HCT116 (cell line): ENCODE data around the gene PRR16. TPM values are rescaled to one million over a fixed set of nuclear protein-coding genes. Genes with fewer than 3 reads are reported as not detected.

Source experiments
- ATAC-seq: fragments of 200-7000 bp; cut with Tn5 transposase; 2 replicates; pipeline ENCODE4 v1.9.1; 2020; ENCODE audit warnings: mild to moderate bottlenecking, moderate library complexity
- BruUV-seq: library from RNA; stranded (reverse); fragments of 400-500 nt; replicated peaks from 2 replicates; lab custom pipeline; 2021; lab: Mats Ljungman, UMichigan
- CTCF ChIA-PET: fragments of 300-600 bp; sonication (Branson Sonifier 250); formaldehyde crosslinking; loops from one replicate; lab custom pipeline; 2021; ENCODE audit warnings: antibody characterized with exemption; lab: Charles Lee
- POLR2A ChIA-PET: fragments of 300-600, 350-600 bp; sonication (Branson Sonifier 250); formaldehyde crosslinking; loops from one replicate; lab custom pipeline; 2021; ENCODE audit warnings: antibody characterized with exemption; lab: Charles Lee
- RAD21 ChIA-PET, 2 experiments: fragments of 300-600 bp; sonication (Branson Sonifier 250); formaldehyde crosslinking; loops; one replicate each; lab custom pipeline; 2023; ENCODE audit warnings: low total read pairs in 2 of 2; ENCODE audit not compliant: uncharacterized antibody in 2 of 2, unreplicated experiment in 2 of 2, low non-redundant PET in 1 of 2; lab: Charles Lee
- DNase-seq: peaks from one replicate; pipeline ENCODE4 v3.0.0-alpha.2; 2010; ENCODE audit warnings: low read depth, low spot score
- H2AFZ ChIP-seq: fragments of 200-600 bp; shearing (Covaris generic), sonication (generic); 2 replicates; pipeline ENCODE4 v1.6.1; 2017; ENCODE audit warnings: low read depth, mixed run types, mixed read lengths, antibody characterized with exemption, low read length; ENCODE audit not compliant: poor library complexity, severe bottlenecking
- H3K27ac ChIP-seq: 2 replicates; pipeline ENCODE4 v1.5.1; 2012; ENCODE audit warnings: low read depth, low read length
- H3K27me3 ChIP-seq: fragments of 200-600 bp; sonication (generic); 2 replicates; pipeline ENCODE4 v1.6.1; 2016; ENCODE audit warnings: mixed run types, low read length, mixed read lengths; ENCODE audit not compliant: insufficient read depth
- H3K36me3 ChIP-seq, 2 experiments: fragments of 200-500 bp in 1 of 2; fragments of 200-600 bp in 1 of 2; sonication (Bioruptor generic) in 1 of 2; sonication (generic) in 1 of 2; 2 replicates each; pipeline versions ENCODE4 v1.5.1 to v1.6.1; 2014 to 2016; ENCODE audit warnings: low read length in 2 of 2, inconsistent platforms in 1 of 2, mixed read lengths in 1 of 2, mixed run types in 1 of 2; ENCODE audit not compliant: insufficient read depth in 2 of 2, control insufficient read depth in 1 of 2
- H3K4me1 ChIP-seq, 2 experiments: fragments of 200-600 bp in 1 of 2; sonication (generic) in 1 of 2; 2 replicates each; pipeline versions ENCODE4 v1.5.1 to v1.6.1; 2012 to 2017; ENCODE audit warnings: low read length in 2 of 2, inconsistent platforms in 1 of 2, mild to moderate bottlenecking in 1 of 2, mixed read lengths in 1 of 2, mixed run types in 1 of 2, moderate library complexity in 1 of 2; ENCODE audit not compliant: insufficient read depth in 2 of 2, control insufficient read depth in 1 of 2
- H3K4me2 ChIP-seq: fragments of 200-600 bp; sonication (generic); 2 replicates; pipeline ENCODE4 v1.6.1; 2017; ENCODE audit warnings: mixed run types, low read length, mixed read lengths
- H3K4me3 ChIP-seq, 2 experiments: fragments of 200-600 bp in 1 of 2; sonication (generic) in 1 of 2; replicated peaks in 1 of 2; 2 replicates each; pipeline ENCODE4 v1.5.1; 2011 to 2016; ENCODE audit warnings: low read length in 2 of 2, control low read depth in 1 of 2, low read depth in 1 of 2, mild to moderate bottlenecking in 1 of 2, mixed read lengths in 1 of 2, mixed run types in 1 of 2
- H3K79me2 ChIP-seq: fragments of 200-600 bp; sonication (generic); 2 replicates; pipeline ENCODE4 v1.6.1; 2017; ENCODE audit warnings: mild to moderate bottlenecking, mixed run types, low read length, moderate library complexity, mixed read lengths; ENCODE audit not compliant: insufficient read depth
- H3K9ac ChIP-seq: fragments of 200-600 bp; sonication (generic); 2 replicates; pipeline ENCODE4 v1.6.1; 2016; ENCODE audit warnings: low read length, mixed read lengths
- H3K9me2 ChIP-seq: fragments of 200-600 bp; sonication (generic), shearing (Covaris generic); 2 replicates; pipeline ENCODE4 v1.6.1; 2017; ENCODE audit warnings: mixed run types, mild to moderate bottlenecking, moderate library complexity; ENCODE audit not compliant: insufficient read depth
- H3K9me3 ChIP-seq, 2 experiments: fragments of 200-500 bp in 1 of 2; fragments of 200-600 bp in 1 of 2; sonication (Bioruptor generic) in 1 of 2; sonication (generic) in 1 of 2; 2 replicates each; pipeline ENCODE4 v1.6.1; 2014 to 2017; ENCODE audit warnings: low read length in 2 of 2, mixed read lengths in 2 of 2, inconsistent platforms in 1 of 2, low read depth in 1 of 2, mild to moderate bottlenecking in 1 of 2, mixed run types in 1 of 2, moderate library complexity in 1 of 2; ENCODE audit not compliant: control insufficient read depth in 1 of 2, insufficient read depth in 1 of 2
- H4K20me1 ChIP-seq: fragments of 200-600 bp; sonication (generic), shearing (Covaris generic); 2 replicates; pipeline ENCODE4 v1.6.1; 2017; ENCODE audit warnings: mixed run types, mild to moderate bottlenecking, moderate library complexity; ENCODE audit not compliant: insufficient read depth
- CBX3 ChIP-seq: IDR thresholded peaks from 2 replicates; pipeline ENCODE4 v1.6.1; 2012; ENCODE audit warnings: low read depth
- CEBPB ChIP-seq: IDR thresholded peaks from 2 replicates; pipeline ENCODE4 v1.6.1; 2012; ENCODE audit warnings: low read depth
- CTCF ChIP-seq, 3 experiments: fragments of 200-600 bp in 1 of 3; sonication (generic) in 1 of 3; IDR thresholded peaks in 2 of 3; conservative IDR thresholded peaks in 1 of 3; 2 replicates each; pipeline ENCODE4 v1.5.1; 2012 to 2017; ENCODE audit warnings: low read depth in 2 of 3, low read length in 2 of 3, antibody characterized with exemption in 1 of 3, borderline replicate concordance in 1 of 3, control low read depth in 1 of 3, mild to moderate bottlenecking in 1 of 3, mixed read lengths in 1 of 3, mixed run types in 1 of 3, moderate library complexity in 1 of 3; ENCODE audit not compliant: insufficient read depth in 1 of 3
- EZH2 ChIP-seq: fragments of 200-600 bp; sonication (generic); IDR thresholded peaks from 2 replicates; pipeline ENCODE4 v1.6.1; 2017; ENCODE audit warnings: antibody characterized with exemption, mixed run types
- FOSL1 ChIP-seq: IDR thresholded peaks from 2 replicates; pipeline ENCODE4 v1.6.1; 2012; ENCODE audit warnings: low read depth
- POLR2A ChIP-seq: IDR thresholded peaks from 2 replicates; pipeline ENCODE4 v1.7.0; 2011; ENCODE audit warnings: borderline replicate concordance; ENCODE audit not compliant: insufficient read depth, insufficient read length; ENCODE audit errors: extremely low read depth
- POLR2AphosphoS5 ChIP-seq: IDR thresholded peaks from 2 replicates; pipeline ENCODE4 v1.6.1; 2011; ENCODE audit warnings: mild to moderate bottlenecking, low read depth, low read length, moderate library complexity
- RAD21 ChIP-seq: IDR thresholded peaks from 2 replicates; pipeline ENCODE4 v1.6.1; 2012; ENCODE audit warnings: low read depth, mild to moderate bottlenecking
- SIN3A ChIP-seq: IDR thresholded peaks from 2 replicates; pipeline ENCODE4 v1.6.1; 2012; ENCODE audit warnings: low read depth
- SP1 ChIP-seq: IDR thresholded peaks from 2 replicates; pipeline ENCODE4 v1.6.1; 2012; ENCODE audit warnings: low read depth
- SRF ChIP-seq: IDR thresholded peaks from 2 replicates; pipeline ENCODE4 v1.6.1; 2012; ENCODE audit warnings: low read depth
- ZFX ChIP-seq: fragments of 450-650 bp; IDR thresholded peaks from 2 replicates; pipeline ENCODE4 v1.6.1; 2017
- ZNF274 ChIP-seq: fragments of 200-500 bp; sonication (Bioruptor generic); IDR thresholded peaks from 2 replicates; pipeline ENCODE4 v1.6.1; 2014; ENCODE audit warnings: mild to moderate bottlenecking, low read depth, low read length, inconsistent platforms
- intact Hi-C: fragments of 100-400 bp; cut with micrococcal nuclease; formaldehyde crosslinking; loops from 2 replicates; pipeline ENCODE4 v1.10.0; 2022
- total RNA-seq: library from RNA; stranded (reverse); gene quantifications from one replicate; pipeline ENCODE4 v1.2.1, GENCODE V29; 2021; ENCODE audit not compliant: unreplicated experiment
- TF ChIP-seq, protein P1 (sequence below): IDR thresholded peaks from 2 replicates; pipeline ENCODE4 v1.6.1; 2011; ENCODE audit warnings: mild to moderate bottlenecking, low read length, moderate library complexity; ENCODE audit not compliant: insufficient replicate concordance; ENCODE audit errors: extremely low read depth
- TF ChIP-seq, protein P2 (sequence below): IDR thresholded peaks from 2 replicates; pipeline ENCODE4 v1.6.1; 2012

The PRR16 gene
- total RNA-seq, 1 experiment from 2014 or later: 0.42 TPM

- no peak for DNase-seq
- Histone ChIP-seq H3K9me3 (no peaks in the 10 kb centered on the region), H3K79me2 (no peaks in the 10 kb centered on the region), H3K36me3 (no peaks in the 10 kb centered on the region), H2AFZ (peak overlapping the region; percentile 5), H3K4me2 (no peak overlapping the region), H4K20me1 (no peaks in the 10 kb centered on the region), H3K4me3 (no peak overlapping the region), H3K9ac (no peak overlapping the region), H3K27me3 (no peaks in the 10 kb centered on the region), H3K9me2 (no peaks in the 10 kb centered on the region), H3K27ac (no peak overlapping the region), H3K4me1 (no peaks in the 10 kb centered on the region)
- RAD21 ChIA-PET: no interaction called here
- intact Hi-C loops: no loop called here
- BruUV-seq: no TSS peak
- POLR2A ChIA-PET: no interaction called here
- CTCF ChIA-PET: no interaction called here
- ATAC-seq: no peak
- no peak for TF ChIP-seq CBX3
- TF ChIP-seq POLR2A: no peak
- no peak for TF ChIP-seq SRF
- no peak for TF ChIP-seq ZFX
- TF ChIP-seq ZNF274: no peak
- TF ChIP-seq RAD21: no peak
- TF ChIP-seq CEBPB: no peak
- no peak for TF ChIP-seq FOSL1
- TF ChIP-seq EZH2: no peak
- TF ChIP-seq POLR2AphosphoS5: no peak
- no peak for TF ChIP-seq CTCF (IDR thresholded peaks at IDR 0.05 in 2 of 3, conservative IDR thresholded peaks at IDR 0.05 in 1 of 3; ENCODE audit: borderline replicate concordance in 1 of 3, insufficient read depth in 1 of 3, low read depth in 2 of 3, low read length in 2 of 3)
- TF ChIP-seq, protein P1, sequence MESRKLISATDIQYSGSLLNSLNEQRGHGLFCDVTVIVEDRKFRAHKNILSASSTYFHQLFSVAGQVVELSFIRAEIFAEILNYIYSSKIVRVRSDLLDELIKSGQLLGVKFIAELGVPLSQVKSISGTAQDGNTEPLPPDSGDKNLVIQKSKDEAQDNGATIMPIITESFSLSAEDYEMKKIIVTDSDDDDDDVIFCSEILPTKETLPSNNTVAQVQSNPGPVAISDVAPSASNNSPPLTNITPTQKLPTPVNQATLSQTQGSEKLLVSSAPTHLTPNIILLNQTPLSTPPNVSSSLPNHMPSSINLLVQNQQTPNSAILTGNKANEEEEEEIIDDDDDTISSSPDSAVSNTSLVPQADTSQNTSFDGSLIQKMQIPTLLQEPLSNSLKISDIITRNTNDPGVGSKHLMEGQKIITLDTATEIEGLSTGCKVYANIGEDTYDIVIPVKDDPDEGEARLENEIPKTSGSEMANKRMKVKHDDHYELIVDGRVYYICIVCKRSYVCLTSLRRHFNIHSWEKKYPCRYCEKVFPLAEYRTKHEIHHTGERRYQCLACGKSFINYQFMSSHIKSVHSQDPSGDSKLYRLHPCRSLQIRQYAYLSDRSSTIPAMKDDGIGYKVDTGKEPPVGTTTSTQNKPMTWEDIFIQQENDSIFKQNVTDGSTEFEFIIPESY: no peak
- no peak for TF ChIP-seq SP1
- TF ChIP-seq, protein P2, sequence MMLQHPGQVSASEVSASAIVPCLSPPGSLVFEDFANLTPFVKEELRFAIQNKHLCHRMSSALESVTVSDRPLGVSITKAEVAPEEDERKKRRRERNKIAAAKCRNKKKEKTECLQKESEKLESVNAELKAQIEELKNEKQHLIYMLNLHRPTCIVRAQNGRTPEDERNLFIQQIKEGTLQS: no peak
- no peak for TF ChIP-seq SIN3A
- TF ChIP-seq, all 23 proteins: peak for 0
Observed at GRCh38 chr5:120628156-120628555, 164.1 kb downstream of the PRR16 start.
